Heart left ventricle (tissue), 16 donors: ENCODE results near the gene SERPINF2. TPM values are rescaled to one million over a fixed set of nuclear protein-coding genes. Genes with fewer than 3 reads are reported as not detected.

Experiments used
- ATAC-seq, 4 donors: fragments of 200-7000 bp; cut with Tn5 transposase; one replicate each; pipeline ENCODE4 v1.9.1; 2020 to 2022; ENCODE audit warnings: moderate library complexity in 4 of 4, mild to moderate bottlenecking in 3 of 4, moderate number of reproducible peaks in 1 of 4
- DNase-seq, 5 donors: peaks; one replicate each; pipeline ENCODE4 v3.0.0-alpha.2; 2020
- H3K27ac ChIP-seq, 12 donors: fragments of 200-600 bp; sonication (generic) in 4 of 12; one replicate each; pipeline versions ENCODE4 v1.5.0 to v1.8.0; 2016 to 2022; ENCODE audit warnings: mild to moderate bottlenecking in 2 of 12
- H3K27me3 ChIP-seq, 9 donors: fragments of 200-600 bp; sonication (generic) in 2 of 9; one replicate each; pipeline versions ENCODE4 v1.5.1 to v1.8.0; 2016 to 2022; ENCODE audit warnings: mild to moderate bottlenecking in 3 of 9
- H3K36me3 ChIP-seq, 9 donors: fragments of 200-600 bp; sonication (generic) in 2 of 9; one replicate each; pipeline versions ENCODE4 v1.5.0 to v1.8.0; 2018 to 2022; ENCODE audit warnings: mild to moderate bottlenecking in 2 of 9
- H3K4me1 ChIP-seq, 12 donors: fragments of 200-600 bp; sonication (generic) in 4 of 12; one replicate each; pipeline versions ENCODE4 v1.5.0 to v1.8.0; 2016 to 2022; ENCODE audit warnings: mild to moderate bottlenecking in 3 of 12
- H3K4me3 ChIP-seq, 12 donors: fragments of 200-600 bp; sonication (generic) in 4 of 12; one replicate each; pipeline versions ENCODE4 v1.5.0 to v1.8.0; 2017 to 2022; ENCODE audit warnings: mild to moderate bottlenecking in 9 of 12, moderate library complexity in 4 of 12
- H3K9me3 ChIP-seq, 12 donors: fragments of 200-600 bp; sonication (generic) in 4 of 12; one replicate each; pipeline versions ENCODE4 v1.5.0 to v1.8.0; 2016 to 2022; ENCODE audit warnings: mild to moderate bottlenecking in 1 of 12
- CTCF ChIP-seq, 12 donors: fragments of 200-600 bp; sonication (generic) in 4 of 12; IDR thresholded peaks; one replicate each; pipeline versions ENCODE4 v1.5.0 to v1.8.0; 2018 to 2022; ENCODE audit warnings: antibody characterized with exemption in 12 of 12, mild to moderate bottlenecking in 5 of 12
- POLR2A ChIP-seq, 2 donors: fragments of 450-650 bp; IDR thresholded peaks; one replicate each; pipeline ENCODE4 v1.6.1; 2017; ENCODE audit warnings: antibody characterized with exemption in 2 of 2, mild to moderate bottlenecking in 2 of 2, moderate library complexity in 2 of 2
- WGBS, 4 donors: extraction: QIAGEN DNeasy Blood & Tissue Kit in 2 of 4; methylation state at CpG; one replicate each; pipeline versions ENCODE4 v1.1.5 to v1.1.7; 2013 to 2018; 5-methylcytosine and 5-hydroxymethylcytosine counted together
- intact Hi-C, 10 donors: fragments of 100-400 bp; cut with DNase I; formaldehyde crosslinking; loops; one replicate each; pipeline versions ENCODE4 v1.11.1 to v1.14.2; 2022
- polyA plus RNA-seq, 2 donors: library from polyadenylated mRNA; stranded (reverse); fragments of 200-250 nt; gene quantifications; one replicate each; pipeline ENCODE4 v1.2.3, GENCODE V29; 2013
- total RNA-seq, 9 donors: library from RNA; depleted of rRNA in 2 of 9; stranded (reverse); fragments of >200 nt in 2 of 9; fragmentation: NEBNext Ultra II Directional in 3 of 9; extraction: Animal tissue kit (Norgen Biotek cat#: 25700) in 3 of 9; gene quantifications; one replicate each; pipeline versions ENCODE4 v1.1.0 to v1.2.4, GENCODE V29; 2016 to 2023
- donor health status: ischemic (EF 13 %, LVEDD 7.1; RV severe dilation, severe dysfunction).
- donor health status: healthy with polysubstance abuse.
- donor health status: DM: no; HTN: yes; CAD: no.
- donor health status: DM: no; HTN: no; CAD: no.
- donor health status: ischemic (EF 25% LVEDD 6.9; RV normal size, moderate dysfunction).
- donor health status: ischemic (EF 25% LVEDD 5.7; RV mildly dilated, moderate dysfunction).
- donor health status: healthy.
- donor health status: DM: yes; HTN: yes; CAD: no.
- donor health status: ischemic (EF 35%, LVEDD 5.7; RV mildly dilated, moderate dysfunction).
- donor health status: nonischemic (EF 11% LVEDD 7.7; RV severe dilation, severe dysfunction).
- donor health status: DM: yes; HTN: yes; CAD: no.
- donor health status: PGD.
- donor health status: ischemic (EF 29% LVEDD 5.4; RV normal size, mild dysfunction).
- donor health status: nonischemic (EF 23%, LVEDD 6.1; RV moderate dilation, normal function).

SERPINF2 gene
- total and polyA plus RNA-seq, 11 donors: 0.25 to 1.8 (median 0.77) TPM; not detected in 1

DNA sequence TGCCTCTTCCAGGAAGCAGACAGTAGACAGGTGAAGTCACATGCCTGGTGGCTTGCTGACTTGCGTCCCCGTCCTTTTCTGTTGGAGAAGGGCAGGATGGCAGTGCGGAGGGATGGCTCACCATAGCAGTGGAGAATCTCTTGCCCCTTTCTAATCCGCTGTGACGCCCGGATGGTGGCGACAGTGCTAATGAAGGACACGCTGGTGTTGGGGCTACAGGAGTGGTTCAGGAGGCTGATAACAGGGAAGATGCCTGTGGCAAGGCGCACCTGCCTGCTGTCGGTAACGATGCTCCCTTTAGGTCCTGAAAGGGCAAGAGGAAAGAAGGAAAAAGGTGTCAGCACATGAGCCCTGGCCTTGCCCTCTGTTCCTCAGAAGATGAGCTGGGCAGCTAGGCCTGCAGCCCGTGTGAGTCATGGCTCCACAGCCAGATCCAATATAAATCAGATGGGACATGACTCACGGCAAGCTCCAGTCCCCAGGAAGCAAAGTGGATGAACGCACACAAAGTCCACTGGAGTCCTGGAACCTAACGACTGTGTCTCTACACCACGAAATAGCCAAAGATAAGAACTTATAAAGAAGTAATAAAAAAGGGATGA lies 44.7 kb downstream of the SERPINF2 start:
- WGBS, 4 donors: 69 to 75% (median 74%) methylated on average over 16 of the region's 16 CpGs
- Histone ChIP-seq H3K27me3 (no peaks in the 10 kb centered on the region), H3K4me1 (peaks cover 5 to 59% (median 48%) of the 10 kb centered on the region in 12 donors), H3K4me3 (no peak overlapping the region), H3K36me3 (peaks cover 0 to 8% (median 2%) of the 10 kb centered on the region in 9 donors), H3K27ac (peak overlapping the region; percentile 39 to 92 (median 79)), H3K9me3 (no peaks in the 10 kb centered on the region)
- TF ChIP-seq CTCF (IDR thresholded peaks at IDR 0.05) (no peak), POLR2A (IDR thresholded peaks at IDR 0.05) (peak in 1 of 2 donors; percentile 35)
- intact Hi-C loops: loop anchor here in 6 of 10 donors (5.0 to 10.0 kb wide), 3 partner anchors 113 to 123 kb away; no protein-coding TSS in a partner anchor
- DNase-seq (peak in 3 of 5 donors; percentile 57 to 79 (median 68)), ATAC-seq (peak; percentile 7 to 72 (median 54))

DNA sequence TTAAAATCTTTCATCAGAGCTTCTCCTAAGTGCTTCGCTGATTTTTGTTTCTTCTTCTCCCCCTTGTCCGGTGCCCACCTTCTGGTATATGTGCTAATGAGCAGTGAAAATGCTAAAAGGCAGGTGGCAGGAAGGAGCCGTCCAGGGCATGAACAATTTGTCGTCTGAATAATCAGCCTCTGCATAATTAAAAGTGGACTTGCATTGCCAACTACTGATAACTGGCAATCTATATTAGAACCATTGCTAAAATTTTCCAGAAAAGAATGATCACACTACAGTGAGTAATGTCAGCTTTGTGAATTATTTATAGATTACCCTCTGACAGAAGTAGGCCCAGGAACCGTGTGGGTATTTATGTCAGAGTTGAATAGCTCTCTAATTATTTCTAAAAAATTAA lies 47.3 kb downstream of the SERPINF2 start:
- Histone ChIP-seq H3K27me3 (no peaks in the 10 kb centered on the region), H3K4me3 (no peak overlapping the region), H3K9me3 (no peaks in the 10 kb centered on the region), H3K4me1 (peaks cover 0 to 41% (median 29%) of the 10 kb centered on the region in 12 donors), H3K36me3 (peaks cover 0 to 8% (median 0%) of the 10 kb centered on the region in 9 donors), H3K27ac (peak overlapping the region in 8 of 12 donors; percentile 46 to 92 (median 76))
- peak in 3 of 4 donors; percentile 26 to 53 (median 29) for ATAC-seq
- DNase-seq: peak in 1 of 5 donors; percentile 27
- TF ChIP-seq POLR2A (IDR thresholded peaks at IDR 0.05): no peak
- peak in 6 of 12 donors; percentile 8 to 38 (median 24) for TF ChIP-seq CTCF (IDR thresholded peaks at IDR 0.05)
- intact Hi-C loops: loop anchor here in 8 of 10 donors (5.0 to 10.0 kb wide), 6 partner anchors 55 to 235 kb away; partner anchors contain the start of gene RTN4RL1 (in 1 of the 8)
- WGBS, 4 donors: 49 to 54% (median 52%) methylated on average over 5 of the region's 5 CpGs

- ATAC-seq: no peak
- peak overlapping the region in 10 of 12 donors; percentile 20 to 92 (median 54) for H3K27ac ChIP-seq
Measured at GRCh38 chr17:1792495-1793446, 50.1 kb downstream of the SERPINF2 start.

More at GRCh38 chr17:1792495-1793446, 50.1 kb downstream of the SERPINF2 start:
- TF ChIP-seq POLR2A (IDR thresholded peaks at IDR 0.05): no peak
- no peak for TF ChIP-seq CTCF (IDR thresholded peaks at IDR 0.05)
- Histone ChIP-seq H3K4me3 (no peak overlapping the region), H3K4me1 (peaks cover 0 to 37% (median 19%) of the 10 kb centered on the region in 12 donors), H3K27me3 (no peaks in the 10 kb centered on the region), H3K36me3 (peaks cover 0 to 12% (median 0%) of the 10 kb centered on the region in 9 donors), H3K9me3 (no peaks in the 10 kb centered on the region)
- no peak for DNase-seq
- 71 to 77% (median 75%) methylated on average over 23 of the region's 23 CpGs for WGBS, 4 donors
- intact Hi-C loops: loop anchor here in 3 of 10 donors (5.0 to 10.0 kb wide), 3 partner anchors 52 to 232 kb away; partner anchors contain the start of gene RTN4RL1 (in 1 of the 3)
